Limb (tissue), 2 donors: ENCODE data around the gene GTF2IRD1.
"Not testable (repeated sequence)": the region's sequence is repeated elsewhere in the genome, so short reads cannot be mapped to it uniquely, and the experiment has no call there.

Experiments used
- DNase-seq, 2 donors: peaks; one replicate each; pipeline ENCODE4 v3.0.0-alpha.2; 2016; ENCODE audit errors: extremely low spot score in 2 of 2

Gene GTF2IRD1

GRCh38 chr7:74493295-74493694 is 39.6 kb downstream of the GTF2IRD1 start:
- DNase-seq = no peak

DNA sequence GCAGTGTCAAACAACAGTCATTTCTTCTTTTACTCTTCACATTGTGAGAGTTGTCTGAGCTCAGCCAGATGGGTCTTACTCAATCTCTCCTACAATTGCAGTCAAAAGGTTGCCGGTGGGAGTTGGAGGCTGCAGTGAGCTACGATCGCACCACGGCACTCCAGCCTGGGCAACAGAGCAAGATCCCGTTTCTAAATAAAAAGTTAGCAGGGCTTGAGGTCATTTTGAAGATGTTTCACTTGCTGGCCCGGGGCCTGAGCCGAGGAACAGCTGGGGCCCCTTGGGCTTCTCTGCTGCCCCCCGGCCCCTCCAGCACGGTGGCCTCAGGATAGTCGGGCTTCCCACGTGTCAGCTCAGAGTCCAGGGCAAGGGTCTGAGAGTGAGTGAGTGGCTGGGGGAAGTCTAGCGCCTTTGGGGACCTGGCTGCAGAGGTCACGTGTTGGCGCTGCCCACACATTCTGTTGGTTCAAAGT is 40.4 kb downstream of the GTF2IRD1 start:
- no peak for DNase-seq

GRCh38 chr7:74495112-74496086 is 41.7 kb downstream of the GTF2IRD1 start:
- no peak for DNase-seq

- DNase-seq = no peak
These were observed 42.6 kb downstream of the GTF2IRD1 start for GRCh38 chr7:74496272-74496671.

GRCh38 chr7:74496773-74497172 is 43.1 kb downstream of the GTF2IRD1 start:
- DNase-seq = not testable (repeated sequence)

DNA sequence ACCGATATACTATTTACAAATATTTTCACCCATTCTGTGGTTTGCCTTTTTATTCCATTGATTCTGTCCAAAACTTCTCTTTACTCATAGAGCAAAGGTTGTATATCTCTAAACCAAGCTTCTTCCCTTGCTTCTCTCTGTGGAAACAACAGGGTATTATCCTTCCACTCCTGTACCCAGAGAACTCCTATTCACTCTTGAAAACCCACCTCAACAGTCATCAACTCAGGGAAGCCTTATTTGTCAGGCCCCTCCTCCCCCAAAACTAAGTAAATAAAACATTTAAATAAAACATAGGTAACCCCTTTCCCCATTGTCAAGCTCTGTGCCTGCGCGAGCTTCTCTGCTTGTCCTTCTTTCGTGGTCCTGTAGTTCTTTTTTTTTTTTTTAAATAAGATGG is 44.6 kb downstream of the GTF2IRD1 start:
- DNase-seq = no peak

DNA sequence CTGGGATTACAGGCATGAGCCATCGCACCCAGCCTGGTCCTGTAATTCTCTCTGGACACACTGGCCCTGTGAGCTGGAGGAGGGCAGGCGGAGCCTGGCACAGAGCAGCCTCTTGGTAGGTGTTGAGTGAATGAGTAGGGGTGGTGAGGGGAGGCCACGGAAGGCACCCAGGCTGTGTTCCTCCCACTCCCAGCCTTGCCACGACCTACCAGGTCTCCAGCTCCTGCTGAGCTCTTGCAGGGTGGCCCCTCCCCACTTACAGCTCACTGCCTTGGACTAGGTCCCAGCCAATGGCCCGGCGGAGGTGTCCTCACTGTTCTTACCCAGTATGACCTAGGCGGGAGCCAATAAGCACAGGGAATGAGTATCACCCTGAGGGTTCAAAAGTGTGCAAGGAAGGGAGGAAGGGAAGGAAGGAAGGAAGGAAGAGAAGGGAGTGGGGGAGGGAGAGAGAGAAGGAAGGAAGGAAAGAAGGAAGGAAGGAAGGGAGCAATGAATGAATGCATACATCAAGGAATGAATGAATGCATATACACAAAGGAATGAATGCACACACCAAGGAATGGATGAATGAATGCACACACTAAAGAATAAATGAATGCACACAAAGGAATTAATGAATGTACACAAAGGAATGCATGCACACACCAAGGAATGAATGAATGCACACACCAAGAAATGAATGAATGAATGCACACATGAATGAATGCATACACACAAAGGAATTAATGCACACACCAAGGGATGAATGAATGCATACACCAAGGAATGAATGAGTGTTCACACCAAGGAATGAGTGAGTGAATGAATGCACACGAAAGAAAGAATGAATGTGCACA is 45.5 kb downstream of the GTF2IRD1 start:
- no peak for DNase-seq

DNA sequence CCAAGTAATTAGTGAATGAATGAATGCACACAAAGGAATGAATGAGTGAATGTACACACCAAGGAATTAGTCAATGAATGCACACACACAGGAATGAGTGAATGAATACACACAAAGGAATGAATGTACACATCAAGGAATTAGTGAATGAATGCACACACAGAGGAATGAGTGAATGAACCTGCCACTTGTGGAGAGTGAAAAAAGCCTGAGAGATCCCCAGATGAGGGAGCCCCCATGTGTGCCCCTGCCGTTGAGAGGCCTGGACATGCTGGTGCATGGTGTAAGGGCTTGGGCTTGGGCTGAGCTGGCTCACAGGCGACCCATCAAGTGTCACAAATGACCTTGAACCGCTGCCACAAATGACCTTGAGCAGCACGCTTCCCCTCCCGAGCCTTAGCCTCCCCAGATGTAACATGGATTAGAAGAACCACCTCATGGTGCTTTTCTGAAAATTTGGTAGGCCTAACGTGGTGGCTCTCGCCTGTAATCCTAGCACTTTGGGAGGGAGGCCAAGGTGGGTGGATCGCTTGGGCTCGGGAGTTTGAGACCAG is 46.2 kb downstream of the GTF2IRD1 start:
- no peak for DNase-seq

DNA sequence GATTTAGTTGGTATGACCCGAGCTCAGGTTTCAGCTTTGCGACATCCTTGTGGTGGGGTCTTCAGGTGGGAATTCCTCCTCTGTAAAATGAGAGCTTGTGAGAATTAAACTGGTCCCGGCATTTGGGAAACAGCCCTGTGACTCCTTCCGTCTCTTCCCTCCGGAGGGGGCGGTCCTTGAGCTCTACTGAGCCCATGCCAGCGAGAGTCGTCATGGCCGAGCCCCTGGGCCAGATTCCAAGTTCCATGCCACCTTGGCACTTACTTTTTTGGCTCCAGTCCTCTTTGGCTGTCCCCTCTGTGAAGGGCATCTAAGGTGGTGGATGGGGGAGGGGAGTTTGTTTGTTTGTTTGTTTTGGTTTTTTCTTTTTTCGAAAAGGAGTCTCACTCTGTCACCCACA is 47.6 kb downstream of the GTF2IRD1 start:
- no peak for DNase-seq

DNA sequence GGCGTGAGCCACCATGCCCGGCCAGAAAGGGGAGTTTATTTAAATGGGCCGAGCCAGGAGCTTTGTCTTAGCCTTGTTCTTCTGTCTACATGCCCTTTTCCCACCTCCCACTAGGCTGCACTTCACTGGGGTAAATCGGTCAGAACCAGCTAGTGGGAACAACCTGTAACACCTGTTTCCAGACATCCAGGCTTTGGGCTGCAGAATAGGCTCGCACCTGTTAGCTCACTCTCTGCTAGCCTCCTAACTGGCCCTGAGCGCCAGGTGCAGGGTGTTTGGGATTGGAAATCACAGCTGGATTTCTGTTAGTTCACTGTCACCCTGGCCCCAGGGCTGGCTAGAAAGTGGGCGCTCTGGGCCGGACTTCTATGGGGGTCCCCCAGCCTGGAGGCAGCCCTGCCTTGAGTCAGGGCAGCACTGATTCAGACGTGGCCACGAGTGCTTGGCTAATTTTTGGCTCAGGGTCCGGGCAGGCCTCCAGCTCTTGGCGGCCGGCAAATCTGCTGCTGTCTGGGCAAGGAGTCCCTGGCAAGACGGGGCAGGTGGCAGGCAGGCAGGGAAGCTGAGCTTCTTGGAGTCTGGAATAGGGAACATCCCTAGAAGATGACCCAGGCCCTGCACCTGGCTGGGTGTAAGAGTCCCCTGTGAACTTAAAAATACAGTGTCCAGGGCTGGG is 48.6 kb downstream of the GTF2IRD1 start:
- DNase-seq = no peak

GRCh38 chr7:74503061-74503460 is 49.4 kb downstream of the GTF2IRD1 start:
- no peak for DNase-seq

- DNase-seq = no peak
These were observed 50.2 kb downstream of the GTF2IRD1 start for GRCh38 chr7:74503943-74504342.

- DNase-seq = no peak
These were observed 52.0 kb downstream of the GTF2IRD1 start for GRCh38 chr7:74505471-74506324.

GRCh38 chr7:74506325-74506724 is 52.6 kb downstream of the GTF2IRD1 start:
- no peak for DNase-seq

DNA sequence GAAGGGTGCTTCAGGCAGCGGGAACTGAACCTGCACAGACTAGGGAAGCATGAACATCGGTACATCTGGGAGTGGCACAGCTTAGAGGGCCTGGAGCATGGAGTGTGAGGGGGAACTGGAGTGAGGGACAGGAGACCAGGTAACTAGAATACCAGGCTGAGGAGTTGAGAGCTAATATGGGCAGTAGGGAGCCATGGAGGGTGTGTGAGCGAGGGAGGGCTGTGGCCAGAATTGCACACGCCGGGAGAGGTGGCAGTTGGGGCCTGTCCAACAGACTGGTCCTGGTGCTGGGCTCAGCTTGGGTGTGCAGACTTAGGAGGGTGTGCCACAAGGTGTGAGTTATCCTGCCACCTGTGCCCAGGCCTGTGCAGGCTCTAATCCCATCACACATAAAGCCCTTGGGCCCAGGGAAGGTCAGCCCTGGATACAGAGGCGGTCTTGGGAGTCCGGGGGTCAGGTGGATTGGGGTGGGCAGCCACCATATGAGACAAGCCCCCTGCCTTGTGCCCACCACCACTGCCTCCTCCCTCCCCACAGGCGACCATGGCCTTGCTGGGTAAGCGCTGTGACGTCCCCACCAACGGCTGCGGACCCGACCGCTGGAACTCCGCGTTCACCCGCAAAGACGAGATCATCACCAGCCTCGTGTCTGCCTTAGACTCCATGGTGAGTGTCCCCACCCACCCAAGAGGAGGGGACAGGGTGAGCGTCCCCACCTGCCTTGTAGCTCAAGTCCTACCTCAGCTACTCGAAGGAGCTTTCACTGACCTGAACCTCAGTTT is 54.0 kb downstream of the GTF2IRD1 start:
- DNase-seq = no peak

GRCh38 chr7:74509453-74509852 is 55.7 kb downstream of the GTF2IRD1 start:
- not testable (repeated sequence) for DNase-seq

DNA sequence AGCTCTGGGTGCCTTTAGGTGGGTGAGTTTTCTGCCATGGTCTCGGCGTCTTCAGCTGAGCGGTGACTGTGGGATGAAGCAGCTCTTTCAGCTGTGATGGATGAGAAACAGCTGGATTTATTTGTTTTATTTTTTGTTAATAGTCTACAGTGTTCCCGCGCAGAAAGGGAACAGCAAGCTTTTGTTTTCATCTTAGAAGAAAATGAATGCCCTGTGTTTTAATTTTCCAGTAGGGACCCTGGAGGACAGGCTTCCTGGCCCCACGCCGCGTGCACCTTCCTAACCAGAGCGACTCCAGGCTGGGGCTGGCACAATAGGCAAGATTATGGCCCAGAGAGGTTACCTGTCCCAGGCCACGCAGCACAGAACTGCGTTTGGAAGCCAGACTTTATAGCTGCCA is 57.6 kb downstream of the GTF2IRD1 start:
- DNase-seq = no peak

GRCh38 chr7:74512762-74513161 is 59.1 kb downstream of the GTF2IRD1 start:
- DNase-seq = no peak

- DNase-seq = no peak
These were observed 60.5 kb downstream of the GTF2IRD1 start for GRCh38 chr7:74514131-74514591.
